ENCODE data around the gene CYP1A2. TPM values are rescaled to one million over a fixed set of nuclear protein-coding genes. Genes with fewer than 3 reads are reported as not detected.

Gene CYP1A2
- total RNA-seq, 1 donor from 2014 or later: not detected

Small RNAs within 50 kb of the gene (small RNA-seq; reads per million reads assigned to genes)
- gene MIR4513 (ENCODE audit: low replicate concordance): not detected

Other genes starting within 250 kb of the CYP1A2 start
- 4.1 TPM for gene ARID3B, start 207.6 kb upstream of the CYP1A2 start, total RNA-seq
- gene CLK3, start 133.0 kb upstream of the CYP1A2 start, total RNA-seq: 54.6 TPM
- gene EDC3, start 52.8 kb upstream of the CYP1A2 start, total RNA-seq: 18.8 TPM
- gene CYP1A1, start 23.3 kb upstream of the CYP1A2 start, total RNA-seq: 0.51 TPM
- gene CSK, start 33.2 kb downstream of the CYP1A2 start, total RNA-seq: 27.6 TPM
- gene LMAN1L, start 64.0 kb downstream of the CYP1A2 start, total RNA-seq: not detected
- gene CPLX3, start 77.8 kb downstream of the CYP1A2 start, total RNA-seq: not detected
- 49.2 TPM for gene ULK3, start 94.3 kb downstream of the CYP1A2 start, total RNA-seq
- 49.9 TPM for gene SCAMP2, start 124.5 kb downstream of the CYP1A2 start, total RNA-seq
- gene MPI, start 141.2 kb downstream of the CYP1A2 start, total RNA-seq: 81.8 TPM
- 76.3 TPM for gene FAM219B, start 158.0 kb downstream of the CYP1A2 start, total RNA-seq
- gene COX5A, start 189.2 kb downstream of the CYP1A2 start, total RNA-seq: 143 TPM
- 3.3 TPM for gene RPP25, start 207.9 kb downstream of the CYP1A2 start, total RNA-seq
- 0.62 TPM for gene SCAMP5, start 246.7 kb downstream of the CYP1A2 start, total RNA-seq

Data from tongue (tissue), 2 donors.